ENCODE data around the gene PTPRE. TPM values are rescaled to one million over a fixed set of nuclear protein-coding genes. Genes with fewer than 3 reads are reported as not detected.
A peak's percentile ranks its signal among the peaks of the same experiment; 100 is the strongest.

The PTPRE gene
- total RNA-seq, 4 donors from 2014 or later, result 9.8 to 24.9 (median 22.7) TPM

DNA sequence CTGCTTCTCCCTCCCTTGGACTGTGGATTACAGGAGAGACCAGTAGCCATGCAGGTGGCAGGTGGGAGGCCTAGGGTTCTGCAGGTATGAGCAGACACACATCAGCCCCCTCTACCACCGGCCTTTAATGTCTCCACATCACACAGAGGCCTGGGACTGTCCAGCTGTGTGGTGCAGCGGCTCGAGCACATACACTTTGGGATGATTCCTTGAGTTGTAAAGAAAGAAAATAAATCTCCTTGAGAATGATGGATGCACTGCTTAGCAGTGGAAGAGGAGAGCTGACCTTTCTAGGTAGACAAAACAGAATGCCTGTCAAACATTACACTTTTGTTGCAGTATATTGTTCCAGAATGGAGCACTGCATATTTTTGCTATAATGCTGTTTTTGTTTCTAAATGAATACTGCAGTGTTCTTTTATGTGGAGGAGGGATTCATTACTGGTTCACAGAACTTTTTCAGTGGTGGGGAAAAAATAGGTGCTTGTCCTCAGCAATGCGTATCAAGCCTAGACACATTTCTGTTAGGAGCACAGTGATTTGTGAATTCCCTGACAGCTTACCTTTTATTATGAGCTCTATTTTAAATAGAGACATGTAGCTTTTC, 66.0 kb downstream of the PTPRE start:
- WGBS, 2 donors, result 51 to 71% methylated on average over 1 to 4 of the region's 4 CpGs
- Histone ChIP-seq H3K36me3 (no peaks in the 10 kb centered on the region), H3K4me3 (no peak overlapping the region), H3K27ac (no peak overlapping the region), H3K9me3 (no peaks in the 10 kb centered on the region), H3K4me1 (peaks cover 0 to 31% (median 0%) of the 10 kb centered on the region in 3 donors), H3K27me3 (no peaks in the 10 kb centered on the region)
- TF ChIP-seq, protein P1, sequence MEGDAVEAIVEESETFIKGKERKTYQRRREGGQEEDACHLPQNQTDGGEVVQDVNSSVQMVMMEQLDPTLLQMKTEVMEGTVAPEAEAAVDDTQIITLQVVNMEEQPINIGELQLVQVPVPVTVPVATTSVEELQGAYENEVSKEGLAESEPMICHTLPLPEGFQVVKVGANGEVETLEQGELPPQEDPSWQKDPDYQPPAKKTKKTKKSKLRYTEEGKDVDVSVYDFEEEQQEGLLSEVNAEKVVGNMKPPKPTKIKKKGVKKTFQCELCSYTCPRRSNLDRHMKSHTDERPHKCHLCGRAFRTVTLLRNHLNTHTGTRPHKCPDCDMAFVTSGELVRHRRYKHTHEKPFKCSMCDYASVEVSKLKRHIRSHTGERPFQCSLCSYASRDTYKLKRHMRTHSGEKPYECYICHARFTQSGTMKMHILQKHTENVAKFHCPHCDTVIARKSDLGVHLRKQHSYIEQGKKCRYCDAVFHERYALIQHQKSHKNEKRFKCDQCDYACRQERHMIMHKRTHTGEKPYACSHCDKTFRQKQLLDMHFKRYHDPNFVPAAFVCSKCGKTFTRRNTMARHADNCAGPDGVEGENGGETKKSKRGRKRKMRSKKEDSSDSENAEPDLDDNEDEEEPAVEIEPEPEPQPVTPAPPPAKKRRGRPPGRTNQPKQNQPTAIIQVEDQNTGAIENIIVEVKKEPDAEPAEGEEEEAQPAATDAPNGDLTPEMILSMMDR (IDR thresholded peaks at IDR 0.05), result no peak
- TF ChIP-seq POLR2A (IDR thresholded peaks at IDR 0.05), result no peak
- DNase-seq, result no peak
- intact Hi-C loops (cut with DNase I), result no loop called here

DNA sequence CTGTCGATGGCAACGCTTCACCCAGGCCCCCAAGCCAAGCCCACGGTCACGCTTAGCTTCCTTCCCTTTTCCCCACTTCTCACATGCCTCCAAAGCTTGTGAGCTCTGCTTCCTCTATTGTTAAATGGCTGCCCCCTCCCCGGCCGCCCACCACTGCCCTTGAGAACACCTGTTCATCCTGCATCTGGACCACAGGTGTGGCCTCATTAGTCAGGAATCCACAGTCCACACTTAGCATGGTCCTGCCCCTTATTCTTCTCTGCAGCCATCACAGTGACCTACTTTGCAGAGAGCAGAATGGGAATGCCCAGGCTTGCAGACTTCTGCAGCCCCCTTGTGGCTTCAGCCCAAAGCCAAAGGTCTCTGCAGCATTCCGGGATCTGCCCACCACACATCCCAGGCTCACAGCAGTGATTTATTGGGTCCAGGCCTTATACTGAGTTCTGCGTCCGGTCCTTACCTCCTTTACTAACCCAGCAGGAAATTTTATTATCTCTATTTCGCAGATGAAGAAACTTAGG, 66.9 kb downstream of the PTPRE start:
- WGBS, 2 donors, result 40 to 56% methylated on average over 10 of the region's 10 CpGs

DNA sequence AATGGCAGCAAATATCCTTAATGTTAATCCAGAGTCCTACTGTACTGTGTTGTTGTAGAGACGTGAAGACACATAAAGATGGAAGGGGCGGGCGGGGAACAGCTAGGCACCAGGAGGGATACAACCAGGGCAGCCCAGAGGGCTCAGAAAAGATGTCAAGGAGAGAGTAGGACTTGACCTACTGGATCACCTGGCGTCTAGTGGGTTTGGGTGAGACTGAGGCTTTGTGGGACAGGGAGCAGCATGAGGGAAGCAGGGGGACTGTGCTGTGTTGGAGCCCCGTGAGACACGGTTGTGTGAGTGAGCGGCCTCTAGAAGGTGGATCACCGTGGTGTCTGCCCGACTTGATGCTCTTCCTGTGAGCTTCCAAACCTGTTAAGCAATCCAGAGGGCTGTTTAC, 68.0 kb downstream of the PTPRE start:
- Histone ChIP-seq H3K36me3 (no peaks in the 10 kb centered on the region), H3K9me3 (peaks cover 0 to 5% (median 0%) of the 10 kb centered on the region in 3 donors), H3K27ac (no peak overlapping the region), H3K4me3 (no peak overlapping the region), H3K4me1 (peaks cover 0 to 31% (median 8%) of the 10 kb centered on the region in 3 donors), H3K27me3 (no peaks in the 10 kb centered on the region)
- intact Hi-C loops (cut with DNase I), result no loop called here
- 77 to 82% methylated on average over 8 to 9 of the region's 9 CpGs for WGBS, 2 donors
- TF ChIP-seq POLR2A (IDR thresholded peaks at IDR 0.05), result no peak
- TF ChIP-seq, protein P1 (IDR thresholded peaks at IDR 0.05), result no peak
- no peak for DNase-seq

More for the DNA sequence above, 66.9 kb downstream of the PTPRE start:
- no peak for TF ChIP-seq POLR2A (IDR thresholded peaks at IDR 0.05)
- TF ChIP-seq, protein P1 (IDR thresholded peaks at IDR 0.05), result no peak
- no peak for DNase-seq
- Histone ChIP-seq H3K4me3 (no peak overlapping the region), H3K9me3 (no peaks in the 10 kb centered on the region), H3K36me3 (no peaks in the 10 kb centered on the region), H3K4me1 (peaks cover 0 to 31% (median 6%) of the 10 kb centered on the region in 3 donors), H3K27ac (no peak overlapping the region), H3K27me3 (no peaks in the 10 kb centered on the region)
- intact Hi-C loops (cut with DNase I), result no loop called here

DNA sequence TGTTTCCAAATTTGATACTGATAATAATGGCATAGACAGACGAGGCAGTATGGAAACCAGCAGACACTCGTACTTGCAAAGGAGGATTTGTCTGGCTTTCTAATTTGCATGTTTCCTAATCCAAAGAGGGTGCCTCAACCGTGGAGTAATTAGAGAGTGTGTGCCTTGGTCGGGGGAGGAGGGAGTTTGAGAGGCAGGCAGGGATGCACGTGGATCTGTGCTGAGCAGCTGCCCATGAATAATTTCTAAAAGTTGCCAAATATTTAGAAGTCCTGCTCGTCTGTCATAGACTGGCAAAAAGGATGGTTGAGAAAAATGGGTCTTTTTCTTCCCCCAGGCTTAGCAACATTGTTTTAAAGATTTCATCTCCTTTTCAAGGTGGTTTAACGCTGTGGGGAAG, 69.4 kb downstream of the PTPRE start:
- DNase-seq, result no peak

More for the DNA sequence above, 69.4 kb downstream of the PTPRE start:
- TF ChIP-seq, protein P1 (IDR thresholded peaks at IDR 0.05), result no peak
- TF ChIP-seq POLR2A (IDR thresholded peaks at IDR 0.05), result no peak
- Histone ChIP-seq H3K27me3 (no peaks in the 10 kb centered on the region), H3K9me3 (peaks cover 0 to 17% (median 0%) of the 10 kb centered on the region in 3 donors), H3K4me1 (peaks cover 0 to 31% (median 8%) of the 10 kb centered on the region in 3 donors), H3K4me3 (no peak overlapping the region), H3K27ac (peak overlapping the region in 2 of 4 donors; percentile 62 to 75), H3K36me3 (no peaks in the 10 kb centered on the region)
- intact Hi-C loops (cut with DNase I), result no loop called here
- WGBS, 2 donors, result 25 to 28% methylated on average over 7 of the region's 7 CpGs
